Measurements from ENCODE around the gene CDCA7L.
"Not testable (repeated sequence)": the region's sequence is repeated elsewhere in the genome, so short reads cannot be mapped to it uniquely, and the experiment has no call there.

CDCA7L gene

DNA sequence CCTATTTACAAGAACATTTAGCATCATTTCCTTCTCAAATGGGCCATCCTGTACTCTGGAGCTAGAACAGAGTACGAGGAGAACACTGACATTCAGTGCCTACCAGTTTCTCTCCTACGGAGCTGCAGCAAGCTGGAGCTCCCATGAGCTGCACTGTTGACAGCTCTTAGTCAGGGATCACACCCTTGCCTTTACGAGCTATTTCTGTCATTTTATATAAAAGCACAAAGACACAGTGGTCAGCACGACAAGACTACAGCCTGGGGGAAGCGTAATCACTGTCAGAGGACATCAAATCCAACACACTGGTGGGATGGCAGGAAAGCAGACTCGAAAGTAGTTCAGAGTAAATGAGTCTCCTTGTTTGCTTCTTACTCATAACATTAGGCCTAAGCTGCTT is 2.7 kb downstream of the CDCA7L start:
- DNase-seq: no peak

DNA sequence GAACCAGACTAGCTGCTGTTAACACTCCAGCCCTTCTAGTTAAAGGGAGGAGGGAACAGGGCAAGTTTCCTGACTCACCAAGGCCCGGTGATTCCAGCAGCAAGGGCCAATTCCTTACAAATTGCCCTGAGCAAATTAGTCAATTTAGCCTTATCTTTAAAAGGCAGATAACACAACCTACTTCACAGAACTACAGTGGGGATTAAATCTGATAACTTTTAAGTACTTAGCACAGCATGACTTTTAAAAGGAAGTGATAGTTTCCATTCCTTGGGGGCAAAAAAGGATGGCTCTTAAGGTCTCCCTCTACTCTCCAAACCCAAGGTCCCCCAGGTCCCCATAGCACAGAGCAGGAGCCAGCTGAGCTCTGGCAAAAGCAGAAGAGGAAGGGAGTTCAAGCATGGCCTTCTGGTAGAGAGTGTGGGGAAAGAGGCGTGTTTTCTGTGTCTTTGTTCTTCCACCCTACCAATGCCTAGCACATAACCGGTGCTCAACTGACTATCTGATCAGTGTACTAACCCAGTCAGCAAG is 4.0 kb downstream of the CDCA7L start:
- no peak for DNase-seq

DNA sequence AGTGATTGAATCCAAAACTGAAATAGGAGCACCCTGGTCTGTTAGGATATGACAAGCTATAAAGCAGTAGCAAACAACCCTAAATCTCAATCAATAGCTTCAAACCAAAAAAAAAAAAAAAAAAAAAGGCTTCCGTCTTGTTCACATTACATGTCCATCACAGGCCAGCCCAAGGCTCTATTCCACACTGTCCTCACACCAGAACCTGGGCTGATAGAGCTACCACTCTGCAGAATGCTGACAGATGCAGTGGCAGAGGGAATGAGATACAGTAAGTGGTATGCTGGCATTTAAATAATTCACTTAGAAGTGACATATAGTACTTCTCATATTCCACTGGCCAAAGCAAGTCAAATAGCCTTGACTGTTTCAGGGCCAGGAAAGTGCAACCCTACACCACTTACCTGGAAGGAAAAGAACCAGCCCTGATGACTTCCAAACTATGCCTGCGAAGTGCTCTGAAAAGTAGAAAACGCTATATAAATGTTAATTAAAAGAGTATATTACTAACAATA is 5.8 kb downstream of the CDCA7L start:
- DNase-seq: no peak

DNA sequence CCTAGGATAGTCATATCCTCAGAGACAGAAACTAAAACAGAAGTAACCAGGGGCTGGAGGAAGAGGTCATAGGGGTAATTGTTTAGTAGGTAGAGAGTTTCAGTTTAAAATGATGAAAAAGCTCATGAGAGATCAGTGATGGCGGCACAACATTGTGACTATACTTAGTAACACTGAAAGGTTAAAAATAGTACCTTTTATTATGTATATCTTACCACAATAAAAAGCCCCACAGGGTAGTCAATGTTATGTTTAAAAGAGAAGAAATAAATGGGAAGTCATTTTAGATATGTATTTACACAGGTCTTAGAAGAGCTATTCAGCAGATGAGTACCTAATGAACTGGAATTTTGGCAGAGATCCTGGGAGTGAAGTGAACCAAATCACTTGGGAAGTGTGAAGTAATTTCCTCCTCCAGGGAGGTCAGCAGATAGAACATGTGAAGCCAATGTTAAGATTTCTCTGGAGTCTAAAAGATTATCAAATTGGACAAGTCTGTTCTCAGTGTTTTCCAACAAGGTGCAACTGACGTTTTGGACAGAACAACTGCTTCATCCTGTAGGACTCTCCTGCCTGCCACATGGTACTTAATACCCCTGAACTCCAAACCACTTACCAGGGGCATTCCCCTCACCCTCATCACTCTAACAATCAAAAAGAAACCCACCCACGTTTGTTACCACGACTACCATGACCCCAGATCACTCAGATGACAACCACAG is 6.4 kb downstream of the CDCA7L start:
- peak; percentile 61 for DNase-seq

GRCh38 chr7:21938463-21938862 is 7.2 kb downstream of the CDCA7L start:
- no peak for DNase-seq

DNA sequence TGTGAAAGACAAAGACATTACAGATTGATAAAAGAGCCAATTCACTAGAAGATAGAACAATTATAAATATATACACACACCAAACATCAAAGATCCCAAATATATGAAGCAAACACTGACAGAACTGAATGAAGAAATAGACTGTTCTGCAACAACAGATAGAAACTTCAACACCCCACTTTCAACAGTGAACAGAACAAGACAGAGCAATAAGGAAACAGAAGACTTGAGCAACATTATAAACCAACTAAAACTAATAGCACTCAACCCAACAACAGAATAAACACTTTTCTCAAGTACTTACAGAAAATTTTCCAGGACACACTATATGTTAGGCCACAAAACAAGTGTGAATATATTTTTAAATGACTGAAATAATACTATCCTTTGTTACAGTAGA is 10.9 kb downstream of the CDCA7L start:
- DNase-seq: no peak

DNA sequence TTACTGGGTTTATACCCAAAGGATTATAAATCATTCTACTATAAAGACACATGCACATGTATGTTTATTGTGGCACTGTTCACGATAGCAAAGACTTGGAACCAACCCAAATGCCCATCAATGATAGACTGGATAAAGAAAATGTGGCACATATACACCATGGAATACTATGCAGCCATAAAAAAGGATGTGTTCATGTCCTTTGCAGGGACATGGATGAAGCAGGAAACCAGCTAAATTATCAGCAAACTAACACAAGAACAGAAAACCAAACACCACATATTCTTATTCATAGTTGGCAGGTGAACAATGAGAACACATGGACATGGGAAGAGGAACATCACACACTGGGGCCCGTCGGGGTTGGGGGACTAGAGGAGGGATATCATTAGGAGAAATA is 12.4 kb downstream of the CDCA7L start:
- DNase-seq: not testable (repeated sequence)

- no peak for DNase-seq
Observed at GRCh38 chr7:21927693-21928092, 18.0 kb downstream of the CDCA7L start.

GRCh38 chr7:21926448-21926847 is 19.3 kb downstream of the CDCA7L start:
- DNase-seq: no peak

- no peak for DNase-seq
Observed at GRCh38 chr7:21923658-21924057, 22.0 kb downstream of the CDCA7L start.

DNA sequence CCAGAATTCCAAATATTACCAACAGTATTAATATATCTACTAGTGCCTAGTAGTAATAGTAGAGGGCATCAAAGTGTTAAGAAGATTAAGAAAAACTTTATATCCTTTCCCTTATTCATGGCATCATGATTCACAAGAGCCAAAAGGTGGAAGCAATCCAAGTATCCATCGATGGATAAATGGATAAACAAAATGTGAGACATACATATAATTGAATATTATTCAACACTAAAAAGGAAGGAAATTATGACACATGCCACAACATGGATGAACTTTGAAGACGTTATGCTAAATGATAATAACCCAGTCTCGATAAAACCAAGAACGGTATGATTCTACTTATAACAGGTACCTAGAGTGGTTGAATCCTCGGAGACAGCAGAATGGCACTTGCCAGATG is 23.1 kb downstream of the CDCA7L start:
- no peak for DNase-seq

- DNase-seq: no peak
Observed at GRCh38 chr7:21920936-21921335, 24.8 kb downstream of the CDCA7L start.

- DNase-seq: no peak
Observed at GRCh38 chr7:21918216-21918615, 27.5 kb downstream of the CDCA7L start.

DNA sequence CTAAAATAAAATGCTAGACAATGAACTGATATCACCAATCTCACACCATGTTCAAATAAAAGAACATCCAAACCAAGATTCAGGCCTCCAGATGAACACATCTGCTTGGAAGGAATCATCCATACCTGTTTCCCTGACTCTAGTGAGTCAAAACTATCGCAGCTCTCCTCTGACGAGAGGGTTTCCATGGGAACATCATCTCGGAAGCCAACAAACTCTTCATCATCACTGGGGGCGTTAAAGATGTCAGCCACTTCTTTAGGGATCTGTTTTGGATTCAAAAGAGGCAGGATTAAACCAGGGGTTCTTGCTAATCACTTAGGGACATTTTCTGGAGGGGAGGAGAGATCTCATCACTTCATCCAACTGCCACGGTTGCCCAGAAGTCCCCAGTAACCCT is 29.1 kb downstream of the CDCA7L start:
- no peak for DNase-seq

DNA sequence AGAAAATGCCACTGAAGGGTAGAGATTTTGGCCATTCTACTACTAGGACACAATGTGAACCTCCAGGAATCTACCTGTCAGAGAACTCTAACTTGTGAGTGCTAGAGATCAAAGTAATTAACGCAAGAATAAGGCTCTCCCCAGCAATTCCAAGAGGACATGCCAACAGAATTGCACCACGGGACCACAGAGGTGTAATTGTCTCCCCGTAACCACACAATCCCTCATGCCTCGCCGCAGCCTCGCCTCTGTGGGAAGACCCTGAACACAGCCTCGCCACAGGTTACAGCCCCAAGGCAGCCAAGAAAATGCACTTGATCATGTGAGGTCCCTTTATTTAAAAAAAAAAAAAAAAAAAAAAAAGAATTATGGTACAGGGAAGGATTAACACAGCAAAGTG is 29.5 kb downstream of the CDCA7L start:
- no peak for DNase-seq

DNA sequence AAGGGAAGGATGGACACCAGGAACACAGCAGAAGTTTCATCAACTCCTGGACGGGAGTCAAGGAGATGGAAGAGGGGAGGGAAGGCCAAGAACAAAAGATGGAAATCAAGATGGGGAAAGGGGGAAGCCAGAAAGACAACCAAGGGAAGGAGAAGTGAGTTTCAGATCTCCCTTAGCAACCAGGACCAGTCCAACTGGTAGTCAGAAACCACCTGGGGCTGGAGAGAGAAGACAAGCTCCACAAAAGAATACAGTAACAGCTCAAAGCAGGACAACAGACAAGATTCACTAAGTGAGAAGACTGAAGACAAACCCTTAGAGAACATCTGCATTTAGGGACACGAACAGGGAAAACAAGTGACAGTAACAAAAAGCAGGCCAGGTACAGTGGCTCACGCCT is 30.6 kb downstream of the CDCA7L start:
- no peak for DNase-seq

DNA sequence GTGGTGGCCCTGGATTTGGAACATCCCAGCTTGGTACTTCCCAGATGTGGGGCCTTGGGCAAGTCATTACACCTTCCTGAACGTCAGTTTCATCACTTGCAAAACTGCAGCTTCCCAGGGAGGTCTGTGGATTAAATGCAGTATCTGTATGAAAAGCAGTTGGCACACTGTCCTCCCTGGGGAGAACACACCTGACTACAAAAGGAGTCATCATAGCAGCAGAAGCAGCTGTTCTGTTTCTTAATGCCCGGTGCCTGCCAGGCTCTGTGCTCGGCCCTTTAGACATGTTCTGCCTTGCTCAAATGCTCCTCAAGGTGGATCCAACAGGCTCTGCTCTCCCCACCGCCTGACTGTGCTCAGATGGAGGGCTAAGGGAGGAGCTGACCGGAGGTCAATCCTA is 31.0 kb downstream of the CDCA7L start:
- no peak for DNase-seq

GRCh38 chr7:21912931-21913780 is 32.5 kb downstream of the CDCA7L start:
- no peak for DNase-seq

GRCh38 chr7:21912305-21912704 is 33.4 kb downstream of the CDCA7L start:
- no peak for DNase-seq

GRCh38 chr7:21911341-21911875 is 34.3 kb downstream of the CDCA7L start:
- DNase-seq: no peak

- no peak for DNase-seq
Observed at GRCh38 chr7:21910253-21910652, 35.4 kb downstream of the CDCA7L start.

DNA sequence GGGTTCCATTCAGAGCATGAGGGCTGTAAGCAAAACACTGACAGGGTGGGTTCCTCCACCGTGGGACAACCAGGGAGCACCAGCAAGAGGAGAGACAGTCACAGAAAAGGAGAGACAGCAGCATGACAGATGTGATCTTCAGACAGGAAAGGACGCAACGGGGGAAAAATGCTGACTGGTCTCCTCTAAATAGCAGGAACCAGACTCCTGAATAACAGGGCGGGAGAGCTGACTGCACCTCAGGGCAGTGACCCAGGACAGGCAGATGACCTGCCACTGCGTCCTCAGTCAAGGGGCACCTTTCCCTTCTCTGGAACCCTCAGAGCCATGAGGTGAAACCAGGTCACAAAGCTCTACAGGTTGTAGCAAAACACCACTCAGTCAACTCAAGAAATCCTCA is 37.0 kb downstream of the CDCA7L start:
- DNase-seq: no peak

DNA sequence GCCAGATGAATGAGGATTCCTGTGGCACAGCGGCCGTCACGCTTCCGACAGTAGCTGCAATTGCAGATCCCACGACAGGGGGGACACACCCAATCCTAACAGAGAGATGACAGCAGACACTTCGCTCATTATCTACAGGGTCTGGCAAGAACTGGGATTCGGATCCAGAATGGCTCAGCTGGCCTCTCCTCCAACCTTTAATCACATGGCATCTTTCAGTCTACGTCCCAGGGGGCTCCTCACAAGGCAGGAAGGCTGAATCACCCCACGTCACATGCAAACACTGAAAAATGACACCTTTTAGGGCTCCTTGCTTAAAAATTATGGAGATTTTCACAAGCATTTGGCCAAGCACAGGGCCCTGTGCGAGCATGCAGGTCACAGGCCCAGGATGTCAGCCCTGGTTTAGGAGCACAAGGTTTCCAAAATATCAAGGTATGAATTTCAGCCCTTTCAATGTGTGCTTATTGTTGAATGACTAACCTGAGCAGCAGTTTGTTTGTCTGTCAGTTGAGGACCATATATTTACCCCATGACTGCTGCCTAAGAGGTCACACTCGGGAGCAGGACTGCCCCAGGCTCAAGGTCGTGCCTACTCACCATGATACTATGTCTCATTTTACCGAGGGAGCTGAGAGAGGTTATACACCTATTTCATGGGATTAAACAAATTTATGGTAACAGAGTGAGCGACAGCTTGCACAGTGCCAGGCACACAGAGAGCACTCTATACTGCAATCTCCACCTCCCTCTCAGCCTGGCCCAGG is 42.5 kb downstream of the CDCA7L start:
- no peak for DNase-seq

Measured in activated naive CD4-positive, alpha-beta T cell treated with anti-CD3 and anti-CD28 coated beads, Interleukin-2, amount 50 U/mL, for 16 hours (primary cell).